IPS-20b (cell line): ENCODE data around the gene USP11.

Experiments used
- H3K27ac ChIP-seq: one replicate; pipeline ENCODE4 v1.5.1; 2013; ENCODE audit warnings: low read length
- H3K27me3 ChIP-seq: 2 replicates; pipeline ENCODE4 v1.6.1; 2013; ENCODE audit warnings: mild to moderate bottlenecking, low read length, inconsistent platforms; ENCODE audit not compliant: insufficient read depth
- H3K36me3 ChIP-seq: 2 replicates; pipeline ENCODE4 v1.6.1; 2013; ENCODE audit warnings: low read depth, mild to moderate bottlenecking, inconsistent platforms, low read length, moderate library complexity; ENCODE audit not compliant: insufficient read depth
- H3K4me1 ChIP-seq: 2 replicates; pipeline ENCODE4 v1.6.1; 2013; ENCODE audit warnings: mild to moderate bottlenecking, control low read depth, inconsistent platforms, low read length, moderate library complexity; ENCODE audit not compliant: insufficient read depth
- H3K4me3 ChIP-seq: 2 replicates; pipeline ENCODE4 v1.5.1; 2013; ENCODE audit warnings: mild to moderate bottlenecking, low read length, inconsistent platforms
- H3K9ac ChIP-seq: 2 replicates; pipeline ENCODE4 v1.6.1; 2013; ENCODE audit warnings: low read depth, mild to moderate bottlenecking, inconsistent platforms, low read length, moderate library complexity
- H3K9me3 ChIP-seq: 2 replicates; pipeline ENCODE4 v1.6.1; 2013; ENCODE audit warnings: mild to moderate bottlenecking, low read depth, low read length, inconsistent platforms; ENCODE audit not compliant: insufficient read depth

Gene USP11

DNA sequence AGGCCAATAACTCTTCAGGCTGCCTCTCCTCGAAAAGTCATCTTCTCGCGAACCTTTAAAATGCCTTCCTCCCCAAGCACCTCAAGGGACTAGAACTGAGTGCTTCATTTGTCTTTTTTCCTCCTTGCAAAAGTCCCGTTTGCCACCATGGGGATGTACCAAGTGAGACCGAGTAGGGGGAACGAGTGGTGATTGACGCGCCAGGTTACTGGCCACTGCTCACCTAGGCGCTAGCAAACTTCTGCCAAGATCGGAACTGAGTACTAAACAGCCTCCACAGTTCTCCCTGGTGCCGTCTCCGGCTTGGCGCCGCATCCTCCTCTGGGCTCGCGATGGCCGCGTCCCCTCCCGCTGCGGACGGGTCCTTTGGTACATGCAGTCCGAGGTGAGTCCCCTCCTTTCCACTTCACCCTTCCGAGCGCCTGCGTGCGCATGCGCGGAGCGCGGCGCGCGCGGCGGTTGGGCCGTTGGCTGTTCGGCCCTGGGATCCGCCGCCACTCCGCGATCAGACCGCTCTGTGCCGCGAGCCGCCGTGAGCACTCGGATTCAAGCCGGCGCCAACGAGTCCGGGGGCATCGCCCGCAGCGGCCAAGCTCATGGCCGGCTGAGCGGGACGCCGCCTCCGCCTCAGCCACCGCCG is 14.4 kb upstream of the USP11 start, which contains the start of gene CDK16:
TSS of gene CDK16 (plus strand) at position 402 of the 640 bp plus-strand sequence. CDS start 4,877 bp downstream, outside the sequence.
- Histone ChIP-seq H3K36me3 (peaks cover 47% of the 10 kb centered on the region), H3K27ac (peak within 1 kb of the TSS; percentile 76)

DNA sequence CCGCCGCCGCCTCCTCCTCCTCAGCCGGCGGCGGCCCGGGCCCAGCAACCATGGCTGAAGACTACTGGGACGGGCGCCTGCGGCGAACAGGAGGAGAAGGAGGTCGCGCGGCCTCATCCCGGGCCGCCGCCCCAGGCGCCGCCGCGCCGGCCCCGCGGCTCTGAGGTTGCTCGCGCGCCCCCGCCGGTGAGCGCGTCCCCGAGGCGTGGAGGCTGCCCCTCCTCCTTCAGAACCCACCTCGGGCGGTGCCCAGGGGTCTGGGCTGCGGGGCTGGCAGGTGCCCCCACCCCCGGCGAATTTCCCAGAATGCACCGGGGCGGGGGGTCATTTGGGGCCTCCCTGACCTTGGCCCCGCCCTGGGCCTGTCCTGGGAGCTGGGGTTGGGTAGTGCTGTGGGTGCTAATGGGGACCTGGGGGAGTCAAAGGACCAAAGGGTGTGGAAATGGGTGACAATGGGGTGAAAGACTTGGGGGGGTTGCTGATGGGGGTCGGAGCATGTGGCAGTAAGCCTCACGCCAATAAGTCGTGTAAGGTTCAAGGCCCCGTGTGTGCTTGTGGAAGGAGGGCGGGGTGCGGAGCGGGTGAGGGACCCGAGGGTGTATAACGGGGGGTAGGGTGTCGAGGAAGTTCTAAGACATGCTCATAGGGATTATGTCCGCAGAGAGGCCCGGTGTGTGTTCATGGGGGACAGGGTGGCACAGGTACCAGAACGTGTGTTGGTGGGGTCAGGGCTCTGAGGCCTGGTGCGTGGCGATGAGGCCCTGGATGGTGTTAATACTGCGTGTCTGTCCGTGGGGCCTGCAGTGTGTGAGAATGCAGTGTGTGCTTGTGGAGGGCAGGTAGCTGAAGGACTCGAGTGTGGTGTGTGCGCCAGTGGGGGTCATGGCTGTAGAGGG is 13.6 kb upstream of the USP11 start:
- H3K9ac ChIP-seq, result peak overlapping the region; percentile 97; the same call in 1 of the 2 replicates
- H3K27me3 ChIP-seq, result no peaks in the 10 kb centered on the region
- H3K36me3 ChIP-seq, result peaks cover 47% of the 10 kb centered on the region
- H3K9me3 ChIP-seq, result no peaks in the 10 kb centered on the region
- peak overlapping the region; percentile 76 for H3K27ac ChIP-seq
- H3K4me1 ChIP-seq, result no peaks in the 10 kb centered on the region; the same call in 1 of the 2 replicates
- H3K4me3 ChIP-seq, result peak overlapping the region; percentile 93

More for the DNA sequence above, 14.4 kb upstream of the USP11 start, which contains the start of gene CDK16:
- H3K9me3 ChIP-seq, result no peaks in the 10 kb centered on the region
- H3K27me3 ChIP-seq, result no peaks in the 10 kb centered on the region
- no peaks in the 10 kb centered on the region; the same call in 1 of the 2 replicates for H3K4me1 ChIP-seq
- peak within 1 kb of the TSS; percentile 97 for H3K9ac ChIP-seq
- peak within 1 kb of the TSS; percentile 93 for H3K4me3 ChIP-seq

DNA sequence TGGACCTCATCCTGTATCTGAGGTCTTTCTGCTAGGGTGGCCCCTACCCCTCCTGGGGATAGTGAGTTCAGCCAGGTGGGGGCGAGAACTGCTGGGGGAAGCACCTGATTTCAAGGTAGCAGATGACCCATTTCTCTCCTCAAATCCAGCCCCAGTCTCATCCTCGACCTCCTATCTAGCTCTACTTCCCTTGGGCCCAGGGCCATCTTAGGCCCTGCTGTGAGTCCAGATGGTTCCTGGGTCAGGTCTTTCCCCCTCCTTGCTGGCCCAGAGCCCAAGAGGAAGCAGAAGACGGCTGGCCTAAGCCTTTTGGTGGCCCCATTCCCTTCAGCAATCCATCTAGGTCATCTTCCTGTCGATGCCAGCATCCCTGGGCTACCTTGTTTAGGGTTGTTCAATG is 11.1 kb upstream of the USP11 start:
- H3K36me3 ChIP-seq, result peaks cover 48% of the 10 kb centered on the region
- no peaks in the 10 kb centered on the region for H3K27me3 ChIP-seq
- no peak overlapping the region for H3K4me3 ChIP-seq
- H3K27ac ChIP-seq, result no peak overlapping the region
- no peak overlapping the region for H3K9ac ChIP-seq
- no peaks in the 10 kb centered on the region; the same call in 1 of the 2 replicates for H3K4me1 ChIP-seq
- no peaks in the 10 kb centered on the region for H3K9me3 ChIP-seq

DNA sequence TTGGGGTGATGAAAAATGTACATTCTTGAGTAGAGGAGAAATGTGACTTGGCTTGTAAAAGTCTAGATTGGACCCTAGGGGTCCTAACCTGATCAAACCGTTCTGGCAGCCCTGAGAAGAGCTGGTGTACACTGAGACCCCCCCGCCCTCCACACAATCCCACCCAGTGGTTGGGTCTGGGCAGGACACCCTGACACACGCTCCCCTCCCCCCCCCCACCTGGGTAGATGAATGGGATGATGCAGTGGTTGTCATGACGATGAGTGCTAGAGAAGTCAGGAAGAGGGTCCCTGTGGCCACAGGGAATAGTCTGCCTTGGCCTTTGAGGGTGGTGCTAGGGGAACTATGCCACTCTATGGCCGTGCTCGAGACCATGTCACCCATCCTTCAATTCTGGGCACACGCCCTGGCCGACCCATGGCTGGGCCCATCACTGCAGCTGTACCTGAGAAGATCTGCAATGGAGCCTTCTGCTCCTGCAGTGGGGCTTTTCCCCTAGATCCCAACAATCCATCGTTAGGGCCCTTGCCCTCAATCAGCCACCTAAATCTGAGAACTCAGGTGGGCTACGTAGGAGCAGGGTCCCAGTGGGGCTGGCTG is 10.0 kb upstream of the USP11 start:
- Histone ChIP-seq H3K4me3 (no peak overlapping the region), H3K27ac (no peak overlapping the region), H3K4me1 (no peaks in the 10 kb centered on the region), H3K36me3 (peaks cover 57% of the 10 kb centered on the region), H3K27me3 (no peaks in the 10 kb centered on the region), H3K9me3 (no peaks in the 10 kb centered on the region), H3K9ac (no peak overlapping the region)

DNA sequence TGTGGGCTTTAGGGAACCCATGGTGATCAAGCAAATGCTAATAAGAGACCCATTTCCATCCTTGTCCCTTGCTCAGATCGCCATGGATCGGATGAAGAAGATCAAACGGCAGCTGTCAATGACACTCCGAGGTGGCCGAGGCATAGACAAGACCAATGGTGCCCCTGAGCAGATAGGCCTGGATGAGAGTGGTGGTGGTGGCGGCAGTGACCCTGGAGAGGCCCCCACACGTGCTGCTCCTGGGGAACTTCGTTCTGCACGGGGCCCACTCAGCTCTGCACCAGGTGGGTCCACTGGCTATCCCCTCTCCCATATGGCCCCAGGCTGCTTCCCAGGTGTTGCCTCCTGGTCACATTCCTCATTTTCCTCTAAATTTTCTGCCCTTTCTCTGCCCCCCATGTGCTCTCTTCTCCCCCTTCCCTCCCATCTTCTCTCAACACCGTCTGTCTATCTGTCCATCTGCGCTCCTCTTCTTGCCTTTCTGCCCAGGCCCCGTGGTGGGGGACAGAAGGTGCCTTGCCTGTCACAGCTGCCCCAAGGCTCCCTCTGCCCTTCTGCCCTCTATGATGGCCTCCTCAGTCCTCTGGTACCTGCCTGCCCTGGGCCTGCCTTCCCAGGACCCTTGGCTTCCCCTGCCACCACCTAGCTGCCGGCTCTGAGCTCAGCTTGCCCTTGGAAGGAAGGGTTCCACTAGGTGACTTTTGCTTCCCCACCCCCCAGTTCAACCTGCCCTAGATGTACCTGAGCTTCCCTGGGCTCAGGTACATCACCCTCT is 9.1 kb upstream of the USP11 start:
- no peak overlapping the region for H3K4me3 ChIP-seq
- peaks cover 64% of the 10 kb centered on the region for H3K36me3 ChIP-seq
- H3K27me3 ChIP-seq, result no peaks in the 10 kb centered on the region
- no peak overlapping the region for H3K27ac ChIP-seq
- H3K9ac ChIP-seq, result no peak overlapping the region
- H3K4me1 ChIP-seq, result no peaks in the 10 kb centered on the region
- H3K9me3 ChIP-seq, result no peaks in the 10 kb centered on the region

DNA sequence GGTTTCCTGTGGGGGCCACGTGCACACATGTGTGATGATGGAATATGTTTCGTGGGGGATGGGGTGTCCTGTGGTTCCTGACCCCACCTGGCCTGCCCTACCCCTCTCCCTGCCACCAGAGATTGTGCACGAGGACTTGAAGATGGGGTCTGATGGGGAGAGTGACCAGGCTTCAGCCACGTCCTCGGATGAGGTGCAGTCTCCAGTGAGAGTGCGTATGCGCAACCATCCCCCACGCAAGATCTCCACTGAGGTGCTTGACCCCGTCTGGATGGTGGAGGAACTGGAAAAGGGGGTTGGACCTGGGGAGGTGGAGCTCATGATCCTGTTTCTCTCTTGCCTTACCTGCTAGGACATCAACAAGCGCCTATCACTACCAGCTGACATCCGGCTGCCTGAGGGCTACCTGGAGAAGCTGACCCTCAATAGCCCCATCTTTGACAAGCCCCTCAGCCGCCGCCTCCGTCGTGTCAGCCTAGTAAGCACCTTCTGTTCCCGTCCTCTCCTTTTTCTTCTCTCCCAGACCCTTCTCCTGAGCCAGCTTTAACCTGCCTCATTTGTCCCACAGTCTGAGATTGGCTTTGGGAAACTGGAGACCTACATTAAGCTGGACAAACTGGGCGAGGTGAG is 8.4 kb upstream of the USP11 start:
- peaks cover 66% of the 10 kb centered on the region for H3K36me3 ChIP-seq
- no peaks in the 10 kb centered on the region for H3K4me1 ChIP-seq
- no peak overlapping the region for H3K9ac ChIP-seq
- H3K27me3 ChIP-seq, result no peaks in the 10 kb centered on the region
- no peak overlapping the region for H3K4me3 ChIP-seq
- no peak overlapping the region for H3K27ac ChIP-seq
- H3K9me3 ChIP-seq, result no peaks in the 10 kb centered on the region

DNA sequence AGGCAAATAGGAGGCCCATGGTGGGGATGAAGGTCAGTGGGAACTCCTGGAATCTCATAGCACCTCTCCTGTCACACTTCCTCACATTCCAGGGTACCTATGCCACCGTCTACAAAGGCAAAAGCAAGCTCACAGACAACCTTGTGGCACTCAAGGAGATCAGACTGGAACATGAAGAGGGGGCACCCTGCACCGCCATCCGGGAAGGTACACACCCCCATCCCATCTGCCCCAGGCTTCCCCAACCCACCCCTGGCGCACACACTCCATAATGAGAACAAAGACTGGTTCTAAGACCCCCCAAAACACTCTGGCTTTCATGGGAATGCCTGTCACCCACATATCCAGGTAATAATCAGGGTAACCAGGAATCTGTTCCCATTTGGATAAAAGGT is 7.9 kb upstream of the USP11 start:
- no peak overlapping the region for H3K9ac ChIP-seq
- H3K27ac ChIP-seq, result no peak overlapping the region
- no peaks in the 10 kb centered on the region for H3K4me1 ChIP-seq
- no peak overlapping the region for H3K4me3 ChIP-seq
- no peaks in the 10 kb centered on the region for H3K9me3 ChIP-seq
- no peaks in the 10 kb centered on the region for H3K27me3 ChIP-seq
- H3K36me3 ChIP-seq, result peaks cover 66% of the 10 kb centered on the region

DNA sequence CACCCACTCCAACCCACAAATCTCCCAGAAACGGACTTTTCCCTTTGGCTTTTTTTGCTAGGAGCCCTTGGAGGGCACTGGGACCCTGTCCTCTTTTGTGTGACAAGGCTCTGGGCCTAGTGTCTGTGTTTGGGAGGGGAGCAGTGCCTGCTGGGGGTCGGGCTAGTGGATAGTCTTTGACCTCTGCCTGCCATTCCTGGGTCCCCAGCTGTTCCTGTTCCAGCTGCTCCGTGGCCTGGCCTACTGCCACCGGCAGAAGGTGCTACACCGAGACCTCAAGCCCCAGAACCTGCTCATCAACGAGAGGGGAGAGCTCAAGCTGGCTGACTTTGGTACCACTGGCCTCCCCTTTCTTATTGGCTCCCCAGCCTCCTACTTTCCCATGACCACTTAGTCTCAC is 6.7 kb upstream of the USP11 start:
- Histone ChIP-seq H3K27me3 (no peaks in the 10 kb centered on the region), H3K9ac (no peak overlapping the region), H3K36me3 (peaks cover 61% of the 10 kb centered on the region), H3K4me1 (no peaks in the 10 kb centered on the region), H3K27ac (no peak overlapping the region), H3K4me3 (no peak overlapping the region), H3K9me3 (no peaks in the 10 kb centered on the region)

DNA sequence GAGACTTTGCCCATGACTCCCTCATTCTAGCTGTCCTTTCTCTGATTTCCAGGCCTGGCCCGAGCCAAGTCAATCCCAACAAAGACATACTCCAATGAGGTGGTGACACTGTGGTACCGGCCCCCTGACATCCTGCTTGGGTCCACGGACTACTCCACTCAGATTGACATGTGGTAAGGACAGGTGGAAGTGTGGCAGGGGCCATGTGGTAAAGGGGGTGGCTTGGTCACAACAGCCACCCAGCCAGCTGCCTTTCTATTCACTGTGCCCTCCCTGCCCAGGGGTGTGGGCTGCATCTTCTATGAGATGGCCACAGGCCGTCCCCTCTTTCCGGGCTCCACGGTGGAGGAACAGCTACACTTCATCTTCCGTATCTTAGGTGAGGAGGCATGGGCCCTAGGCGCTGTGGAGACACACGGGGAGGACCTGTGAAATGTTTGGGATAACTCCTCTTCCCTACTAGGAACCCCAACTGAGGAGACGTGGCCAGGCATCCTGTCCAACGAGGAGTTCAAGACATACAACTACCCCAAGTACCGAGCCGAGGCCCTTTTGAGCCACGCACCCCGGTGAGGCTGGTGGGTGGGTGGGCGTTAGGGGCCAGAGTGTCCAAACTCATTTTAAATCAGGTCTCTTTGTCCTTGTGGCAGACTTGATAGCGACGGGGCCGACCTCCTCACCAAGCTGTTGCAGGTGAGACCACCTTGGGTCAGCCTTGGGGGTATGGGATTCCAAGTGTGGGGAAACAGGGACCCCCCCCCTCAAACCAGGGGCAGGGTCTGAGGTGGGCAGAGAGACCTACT is 6.1 kb upstream of the USP11 start:
- no peak overlapping the region for H3K4me3 ChIP-seq
- H3K27me3 ChIP-seq, result no peaks in the 10 kb centered on the region
- H3K27ac ChIP-seq, result no peak overlapping the region
- peaks cover 61% of the 10 kb centered on the region for H3K36me3 ChIP-seq
- H3K4me1 ChIP-seq, result no peaks in the 10 kb centered on the region
- no peaks in the 10 kb centered on the region for H3K9me3 ChIP-seq
- no peak overlapping the region for H3K9ac ChIP-seq

DNA sequence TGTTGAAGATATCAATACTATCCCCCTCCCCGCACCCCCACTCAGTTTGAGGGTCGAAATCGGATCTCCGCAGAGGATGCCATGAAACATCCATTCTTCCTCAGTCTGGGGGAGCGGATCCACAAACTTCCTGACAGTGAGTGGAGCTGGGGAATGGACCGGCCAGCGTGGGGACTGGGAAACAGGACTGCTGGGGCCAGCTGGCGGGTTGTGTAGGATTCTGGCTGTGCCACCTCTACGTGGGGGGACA is 5.5 kb upstream of the USP11 start:
- no peak overlapping the region for H3K27ac ChIP-seq
- H3K9me3 ChIP-seq, result no peaks in the 10 kb centered on the region
- no peaks in the 10 kb centered on the region for H3K4me1 ChIP-seq
- peaks cover 57% of the 10 kb centered on the region for H3K36me3 ChIP-seq
- H3K27me3 ChIP-seq, result no peaks in the 10 kb centered on the region
- no peak overlapping the region for H3K9ac ChIP-seq
- H3K4me3 ChIP-seq, result no peak overlapping the region
